A549 (cell line): ENCODE measurements around the gene MRPL2. TPM values are rescaled to one million over a fixed set of nuclear protein-coding genes. Genes with fewer than 3 reads are reported as not detected.

Experiments
- ATAC-seq, 2 experiments: fragments of 200-7000 bp in 1 of 2; fragments of >200 bp in 1 of 2; cut with Nextera tagmentation in 1 of 2; cut with Tn5 transposase in 1 of 2; 3 replicates each; pipeline versions ENCODE4 v1.8.0 to v1.9.1; 2018 to 2020; ENCODE audit warnings: mild to moderate bottlenecking in 1 of 2, moderate library complexity in 1 of 2
- CTCF ChIA-PET: fragments of 300-600 bp; sonication (Branson Sonifier 250); formaldehyde crosslinking; extraction: SDS; loops from one replicate; lab custom pipeline; 2021; ENCODE audit warnings: antibody characterized with exemption, inconsistent platforms; lab: Yijun Ruan, JAX
- POLR2A ChIA-PET: fragments of 350-600 bp; formaldehyde crosslinking; extraction: SDS; loops from one replicate; lab custom pipeline; 2021; ENCODE audit warnings: antibody characterized with exemption, inconsistent platforms; lab: Yijun Ruan, JAX
- DNase-seq, 2 experiments: peaks; one replicate each; pipeline versions ENCODE4 v3.0.0 to v3.0.0-alpha.2; 2011 to 2016; ENCODE audit warnings: low read depth in 1 of 2, low spot score in 1 of 2
- FAIRE-seq: peaks from 2 replicates; lab custom pipeline; 2011; peaks lifted over from hg19 to GRCh38; lab: Jason Lieb, UNC
- H3K27ac ChIP-seq, 2 experiments: fragments of >200 bp; sonication (Bioruptor Twin); formaldehyde crosslinking; 3 replicates each; pipeline ENCODE4 v1.5.1; 2016 to 2017
- H3K4me1 ChIP-seq: fragments of >200 bp; sonication (Bioruptor Twin); formaldehyde crosslinking; 3 replicates; pipeline ENCODE4 v1.6.1; 2016
- H3K4me2 ChIP-seq: fragments of >200 bp; sonication (Bioruptor Twin); formaldehyde crosslinking; 3 replicates; pipeline ENCODE4 v1.6.1; 2016
- H3K4me3 ChIP-seq: fragments of >200 bp; sonication (Bioruptor Twin); formaldehyde crosslinking; 3 replicates; pipeline ENCODE4 v1.5.1; 2016
- H3K9me3 ChIP-seq: fragments of >200 bp; sonication (Bioruptor Twin); formaldehyde crosslinking; 3 replicates; pipeline ENCODE4 v1.6.1; 2016
- BCL3 ChIP-seq: fragments of >200 bp; sonication (Bioruptor Twin); formaldehyde crosslinking; IDR thresholded peaks from 3 replicates; pipeline ENCODE4 v1.6.1; 2016
- BHLHE40 ChIP-seq: IDR thresholded peaks from 2 replicates; pipeline ENCODE4 v1.6.1; 2012; ENCODE audit warnings: low read depth, low read length, inconsistent platforms
- CBX2 ChIP-seq: fragments of 200-600 bp; sonication (generic); IDR thresholded peaks from 2 replicates; pipeline ENCODE4 v1.6.1; 2016; ENCODE audit warnings: low read depth, mild to moderate bottlenecking, borderline replicate concordance
- CHD2 ChIP-seq: fragments of 150-350 bp; IDR thresholded peaks from 2 replicates; pipeline ENCODE4 v1.6.1; 2014; ENCODE audit warnings: low read length; ENCODE audit not compliant: partially characterized antibody
- CHD4 ChIP-seq: fragments of 200-600 bp; sonication (generic); IDR thresholded peaks from 2 replicates; pipeline ENCODE4 v1.6.1; 2016; ENCODE audit warnings: antibody characterized with exemption, mild to moderate bottlenecking, borderline replicate concordance
- EHMT2 ChIP-seq: fragments of 200-600 bp; sonication (generic); IDR thresholded peaks from 2 replicates; pipeline ENCODE4 v1.6.1; 2016; ENCODE audit warnings: antibody characterized with exemption, low read depth, mild to moderate bottlenecking, moderate library complexity
- FOXS1 ChIP-seq: fragments of 250-450 bp; sonication (Bioruptor Pico); IDR thresholded peaks from 2 replicates; pipeline ENCODE4 v1.5.0; 2020; ENCODE audit warnings: mild to moderate bottlenecking, moderate library complexity
- GATA3 ChIP-seq: IDR thresholded peaks from 2 replicates; pipeline ENCODE4 v1.6.1; 2012; ENCODE audit warnings: borderline replicate concordance
- HDAC2 ChIP-seq: fragments of 200-600 bp; sonication (generic); IDR thresholded peaks from 2 replicates; pipeline ENCODE4 v1.6.1; 2016
- HES2 ChIP-seq: fragments of >200 bp; sonication (Bioruptor Twin); formaldehyde crosslinking; IDR thresholded peaks from 2 replicates; pipeline ENCODE4 v1.6.1; 2016
- HOXB13 ChIP-seq: fragments of 250-450 bp; sonication (Bioruptor Pico); IDR thresholded peaks from 2 replicates; pipeline ENCODE4 v1.5.0; 2020; ENCODE audit warnings: low read depth, mild to moderate bottlenecking, moderate library complexity
- HOXB5 ChIP-seq: fragments of 250-450 bp; sonication (Bioruptor Pico); IDR thresholded peaks from 2 replicates; pipeline ENCODE4 v1.5.0; 2020; ENCODE audit warnings: mild to moderate bottlenecking, moderate library complexity
- KDM1A ChIP-seq: fragments of 200-600 bp; sonication (generic); IDR thresholded peaks from 2 replicates; pipeline ENCODE4 v1.6.1; 2016; ENCODE audit warnings: low read depth, mild to moderate bottlenecking
- KDM5A ChIP-seq: fragments of 200-600 bp; sonication (generic); IDR thresholded peaks from 2 replicates; pipeline ENCODE4 v1.6.1; 2016; ENCODE audit warnings: antibody characterized with exemption, mild to moderate bottlenecking
- MYC ChIP-seq: IDR thresholded peaks from 2 replicates; pipeline ENCODE4 v1.6.1; 2012; ENCODE audit warnings: mild to moderate bottlenecking, inconsistent platforms, low read length, improper control_type of control experiment, borderline replicate concordance
- NPAS2 ChIP-seq: fragments of 250-450 bp; sonication (Bioruptor Pico); IDR thresholded peaks from 2 replicates; pipeline ENCODE4 v1.8.0; 2022; ENCODE audit warnings: mild to moderate bottlenecking, moderate library complexity, borderline replicate concordance
- NR3C1 ChIP-seq: fragments of >200 bp; sonication (Bioruptor Twin); formaldehyde crosslinking; IDR thresholded peaks from 3 replicates; pipeline ENCODE4 v1.6.1; 2017
- POLR2AphosphoS2 ChIP-seq: conservative IDR thresholded peaks from 2 replicates; pipeline ENCODE4 v1.6.1; 2012; ENCODE audit warnings: low read length, improper control_type of control experiment, inconsistent platforms
- REST ChIP-seq: fragments of 200-600 bp; sonication (generic); IDR thresholded peaks from 2 replicates; pipeline ENCODE4 v1.6.1; 2016; ENCODE audit warnings: antibody characterized with exemption, mild to moderate bottlenecking, moderate library complexity
- RNF2 ChIP-seq: fragments of 200-600 bp; sonication (generic); IDR thresholded peaks from 2 replicates; pipeline ENCODE4 v1.6.1; 2016; ENCODE audit warnings: low read depth, mild to moderate bottlenecking, antibody characterized with exemption, moderate library complexity, borderline replicate concordance
- SREBF2 ChIP-seq: fragments of 450-650 bp; IDR thresholded peaks from 2 replicates; pipeline ENCODE4 v1.6.1; 2014; ENCODE audit warnings: mild to moderate bottlenecking, moderate library complexity
- TFCP2L1 ChIP-seq: fragments of 250-450 bp; sonication (Bioruptor Pico); IDR thresholded peaks from 2 replicates; pipeline ENCODE4 v1.5.0; 2021; ENCODE audit warnings: mild to moderate bottlenecking
- TP53 ChIP-seq: fragments of 250-450 bp; sonication (Bioruptor Pico); IDR thresholded peaks from 2 replicates; pipeline ENCODE4 v1.5.0; 2021; ENCODE audit warnings: mild to moderate bottlenecking, moderate library complexity
- ZFP36 ChIP-seq: fragments of 450-650 bp; IDR thresholded peaks from 2 replicates; pipeline ENCODE4 v1.6.1; 2014; ENCODE audit warnings: borderline replicate concordance; ENCODE audit not compliant: partially characterized antibody
- ZSCAN20 ChIP-seq: fragments of 250-450 bp; sonication (Bioruptor Pico); IDR thresholded peaks from 2 replicates; pipeline ENCODE4 v1.8.0; 2022; ENCODE audit warnings: mild to moderate bottlenecking, moderate library complexity
- WGBS: methylation state at CpG from one replicate; pipeline ENCODE4 v1.1.6; 2017; ENCODE audit errors: missing lambda C conversion rate; 5-methylcytosine and 5-hydroxymethylcytosine counted together
- polyA plus RNA-seq, 4 experiments: library from polyadenylated mRNA; depleted of rRNA in 3 of 4; stranded (reverse); fragments of >200 nt; fragmentation: RNase III in 1 of 4; extraction: RNeasy Plus Mini Kit Qiagen cat#74134 plus additional on column Dnase treatment in 1 of 4; gene quantifications; 2 replicates in 3 of 4; 3 replicates in 1 of 4; pipeline ENCODE4 v1.2.3, GENCODE V29; 2011 to 2017
- TF ChIP-seq, protein P1 (sequence below): fragments of 250-450 bp; sonication (Bioruptor Pico); IDR thresholded peaks from 2 replicates; pipeline ENCODE4 v1.5.0; 2021; ENCODE audit warnings: mild to moderate bottlenecking, moderate library complexity, borderline replicate concordance

Gene MRPL2
- polyA plus RNA-seq, 2 of the 4 experiments (the other 2 are of a cell fraction) = 33.7 to 51.9 TPM

GRCh38 chr6:43033496-43034189, 25.6 kb downstream of the MRPL2 start:
- ATAC-seq = no peak
- TF ChIP-seq CHD2 = no peak
- no peak for TF ChIP-seq KDM5A
- no peak for TF ChIP-seq HES2
- TF ChIP-seq BCL3 = no peak
- no peak for TF ChIP-seq SREBF2
- TF ChIP-seq, protein P1, sequence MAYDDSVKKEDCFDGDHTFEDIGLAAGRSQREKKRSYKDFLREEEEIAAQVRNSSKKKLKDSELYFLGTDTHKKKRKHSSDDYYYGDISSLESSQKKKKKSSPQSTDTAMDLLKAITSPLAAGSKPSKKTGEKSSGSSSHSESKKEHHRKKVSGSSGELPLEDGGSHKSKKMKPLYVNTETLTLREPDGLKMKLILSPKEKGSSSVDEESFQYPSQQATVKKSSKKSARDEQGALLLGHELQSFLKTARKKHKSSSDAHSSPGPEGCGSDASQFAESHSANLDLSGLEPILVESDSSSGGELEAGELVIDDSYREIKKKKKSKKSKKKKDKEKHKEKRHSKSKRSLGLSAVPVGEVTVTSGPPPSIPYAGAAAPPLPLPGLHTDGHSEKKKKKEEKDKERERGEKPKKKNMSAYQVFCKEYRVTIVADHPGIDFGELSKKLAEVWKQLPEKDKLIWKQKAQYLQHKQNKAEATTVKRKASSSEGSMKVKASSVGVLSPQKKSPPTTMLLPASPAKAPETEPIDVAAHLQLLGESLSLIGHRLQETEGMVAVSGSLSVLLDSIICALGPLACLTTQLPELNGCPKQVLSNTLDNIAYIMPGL (CRISPR knock-in tag) = no peak
- TF ChIP-seq TP53 = no peak
- no peak for TF ChIP-seq GATA3
- no peak for TF ChIP-seq POLR2AphosphoS2
- CTCF ChIA-PET = interaction anchor here (0.8 to 1.3 kb wide), 2 partner anchors 13 to 110 kb away, joined by 3 to 5 read pairs; no protein-coding TSS in a partner anchor
- no peak overlapping the region for H3K4me3 ChIP-seq
- no peaks in the 10 kb centered on the region for H3K4me1 ChIP-seq
- no peak overlapping the region for H3K27ac ChIP-seq
- FAIRE-seq = no peak
- DNase-seq = no peak
- POLR2A ChIA-PET = interaction anchor here (1.2 kb wide), 1 partner anchor 20 kb away, joined by 4 read pairs; the partner anchor contains the start of gene CUL7
- H3K4me2 ChIP-seq = no peak overlapping the region
- no peaks in the 10 kb centered on the region for H3K9me3 ChIP-seq
- 94% methylated on average over 2 of the region's 2 CpGs for WGBS

GRCh38 chr6:43032326-43032725, 26.9 kb downstream of the MRPL2 start:
- 91% methylated on average over 4 of the region's 4 CpGs for WGBS
- no peak for FAIRE-seq
- DNase-seq = no peak

More at GRCh38 chr6:43032326-43032725, 26.9 kb downstream of the MRPL2 start:
- POLR2A ChIA-PET = interaction anchor here (0.7 kb wide), 1 partner anchor 49 kb away, joined by 4 read pairs; no protein-coding TSS in a partner anchor
- Histone ChIP-seq H3K4me1 (no peaks in the 10 kb centered on the region), H3K27ac (no peak overlapping the region), H3K9me3 (no peaks in the 10 kb centered on the region), H3K4me2 (no peak overlapping the region), H3K4me3 (no peak overlapping the region)
- TF ChIP-seq HOXB13 (CRISPR knock-in tag) (no peak), CBX2 (no peak), TFCP2L1 (CRISPR knock-in tag) (no peak), ZSCAN20 (no peak), ZFP36 (no peak), BCL3 (no peak), NR3C1 (no peak), BHLHE40 (no peak), CHD2 (no peak), REST (no peak), SREBF2 (no peak), MYC (no peak), FOXS1 (CRISPR knock-in tag) (no peak), RNF2 (no peak), KDM1A (no peak), HOXB5 (no peak), CHD4 (no peak), NPAS2 (CRISPR knock-in tag) (no peak), HDAC2 (no peak), EHMT2 (no peak)
- CTCF ChIA-PET = no interaction called here
- no peak for ATAC-seq
